K562 (cell line): ENCODE measurements around the gene SVBP. TPM values are rescaled to one million over a fixed set of nuclear protein-coding genes. Genes with fewer than 3 reads are reported as not detected.

ENCODE experiments used
- ARID2 ChIP-seq: fragments of 450-650 bp; IDR thresholded peaks from 2 replicates; pipeline ENCODE4 v1.6.1; 2017; ENCODE audit warnings: antibody characterized with exemption, mild to moderate bottlenecking
- CEBPG ChIP-seq, 3 experiments: fragments of 200-800 bp in 1 of 3; sonication (Bioruptor generic) in 1 of 3; sonication (generic) in 1 of 3; formaldehyde crosslinking in 1 of 3; IDR thresholded peaks in 2 of 3; conservative IDR thresholded peaks in 1 of 3; 2 replicates each; pipeline versions ENCODE4 v1.6.1 to v1.8.0; 2016 to 2022; ENCODE audit warnings: missing compliant biosample characterization in 2 of 3, missing genetic modification characterization in 2 of 3, mild to moderate bottlenecking in 1 of 3, missing genetic modification reagents in 1 of 3
- EP400 ChIP-seq: fragments of 450-650 bp; IDR thresholded peaks from 2 replicates; pipeline ENCODE4 v1.6.1; 2017; ENCODE audit warnings: antibody characterized with exemption, mild to moderate bottlenecking, moderate library complexity
- GATAD2B ChIP-seq: fragments of 450-650 bp; IDR thresholded peaks from 2 replicates; pipeline ENCODE4 v1.6.1; 2017; ENCODE audit warnings: mild to moderate bottlenecking, borderline replicate concordance
- KLF6 ChIP-seq: fragments of 250-450 bp; sonication (Bioruptor Pico); IDR thresholded peaks from 2 replicates; pipeline ENCODE4 v1.4.0; 2020; ENCODE audit warnings: mild to moderate bottlenecking, moderate library complexity, borderline replicate concordance
- MAFK ChIP-seq: IDR thresholded peaks from 2 replicates; pipeline ENCODE4 v1.6.1; 2011; ENCODE audit warnings: low read length, improper control_type of control experiment
- NCOR1 ChIP-seq: fragments of 450-650 bp; IDR thresholded peaks from 2 replicates; pipeline ENCODE4 v1.6.1; 2016; ENCODE audit warnings: mild to moderate bottlenecking, moderate library complexity
- SMARCA4 ChIP-seq: fragments of 450-650 bp; IDR thresholded peaks from 2 replicates; pipeline ENCODE4 v1.6.1; 2016
- ZNF384 ChIP-seq: IDR thresholded peaks from 2 replicates; pipeline ENCODE4 v1.6.1; 2012; ENCODE audit warnings: low read depth, low read length, improper control_type of control experiment
- polyA plus RNA-seq, 8 experiments: library from polyadenylated mRNA; depleted of rRNA in 4 of 8; stranded (reverse) in 5 of 8; unstranded in 3 of 8; fragments of >200 nt; fragmentation: Nextera tagmentation in 2 of 8; fragmentation: Illumina TruSeq in 1 of 8; extraction: Ambion mirVana in 2 of 8; extraction: Trizol in 1 of 8; gene quantifications; 2 replicates each; pipeline versions ENCODE4 v1.2.1 to v1.2.3, GENCODE V29; 2011 to 2014; ENCODE audit warnings: inconsistent platforms in 1 of 8, missing spikeins in 1 of 8
- total RNA-seq, 7 experiments: library from RNA; depleted of rRNA in 6 of 7; stranded (reverse); fragments of >200 nt in 6 of 7; fragmentation: Illumina TruSeq in 2 of 7; extraction: Trizol in 2 of 7; gene quantifications; 2 replicates each; pipeline versions ENCODE4 v1.2.1 to v1.2.3, GENCODE V29; 2011 to 2021; ENCODE audit warnings: low replicate concordance in 1 of 7
- TF ChIP-seq, protein P1 (sequence below): fragments of 450-650 bp; IDR thresholded peaks from 2 replicates; pipeline ENCODE4 v1.6.1; 2016; ENCODE audit warnings: low read depth, mild to moderate bottlenecking, moderate library complexity
- TF ChIP-seq, protein P2 (sequence below): fragments of 250-450 bp; sonication (Bioruptor Pico); IDR thresholded peaks from 2 replicates; pipeline ENCODE4 v1.8.0; 2021; ENCODE audit warnings: borderline replicate concordance, mild to moderate bottlenecking, moderate library complexity; ENCODE audit not compliant: poor library complexity, severe bottlenecking
- TF ChIP-seq, protein P3 (sequence below), 2 experiments: fragments of 450-650 bp in 1 of 2; sonication (generic) in 1 of 2; formaldehyde crosslinking in 1 of 2; IDR thresholded peaks; 2 replicates each; pipeline versions ENCODE4 v1.7.1 to v1.9.0; 2016 to 2022; ENCODE audit warnings: inconsistent platforms in 1 of 2, mild to moderate bottlenecking in 1 of 2, missing genetic modification reagents in 1 of 2
- TF ChIP-seq, protein P4 (sequence below): fragments of 200-400 bp; formaldehyde crosslinking; IDR thresholded peaks from 2 replicates; pipeline ENCODE4 v1.6.1; 2017; ENCODE audit warnings: mild to moderate bottlenecking, low read depth, low read length, moderate library complexity

Gene SVBP
- total and polyA plus RNA-seq, 9 of the 15 experiments (the other 6 are each of a cell fraction or from before 2014, with no cell fraction given) = 31.7 to 49.7 (median 40.0) TPM

- TF ChIP-seq GATAD2B (peak; percentile 10; the same call in 1 of the 2 replicates), NCOR1 (peak; percentile 9; the same call in 1 of the 2 replicates), CEBPG (CRISPR knock-in tag; IDR thresholded peaks at IDR 0.05) (no peak), CEBPG (tag; conservative IDR thresholded peaks at IDR 0.05 in 1 of 2, IDR thresholded peaks at IDR 0.05 in 1 of 2) (peak in 1 of 2 experiments; percentile 46; a peak in 1 of 4 replicates), KLF6 (CRISPR knock-in tag) (no peak), ZNF384 (peak; percentile 21; the same call in 1 of the 2 replicates), SMARCA4 (peak; percentile 78), EP400 (peak; percentile 25; the same call in 1 of the 2 replicates), MAFK (peak; percentile 97), ARID2 (no peak)
- TF ChIP-seq, protein P1, sequence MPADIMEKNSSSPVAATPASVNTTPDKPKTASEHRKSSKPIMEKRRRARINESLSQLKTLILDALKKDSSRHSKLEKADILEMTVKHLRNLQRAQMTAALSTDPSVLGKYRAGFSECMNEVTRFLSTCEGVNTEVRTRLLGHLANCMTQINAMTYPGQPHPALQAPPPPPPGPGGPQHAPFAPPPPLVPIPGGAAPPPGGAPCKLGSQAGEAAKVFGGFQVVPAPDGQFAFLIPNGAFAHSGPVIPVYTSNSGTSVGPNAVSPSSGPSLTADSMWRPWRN = peak; percentile 24; the same call in 1 of the 2 replicates
- TF ChIP-seq, protein P2, sequence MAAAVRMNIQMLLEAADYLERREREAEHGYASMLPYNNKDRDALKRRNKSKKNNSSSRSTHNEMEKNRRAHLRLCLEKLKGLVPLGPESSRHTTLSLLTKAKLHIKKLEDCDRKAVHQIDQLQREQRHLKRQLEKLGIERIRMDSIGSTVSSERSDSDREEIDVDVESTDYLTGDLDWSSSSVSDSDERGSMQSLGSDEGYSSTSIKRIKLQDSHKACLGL = no peak
- TF ChIP-seq, protein P3, sequence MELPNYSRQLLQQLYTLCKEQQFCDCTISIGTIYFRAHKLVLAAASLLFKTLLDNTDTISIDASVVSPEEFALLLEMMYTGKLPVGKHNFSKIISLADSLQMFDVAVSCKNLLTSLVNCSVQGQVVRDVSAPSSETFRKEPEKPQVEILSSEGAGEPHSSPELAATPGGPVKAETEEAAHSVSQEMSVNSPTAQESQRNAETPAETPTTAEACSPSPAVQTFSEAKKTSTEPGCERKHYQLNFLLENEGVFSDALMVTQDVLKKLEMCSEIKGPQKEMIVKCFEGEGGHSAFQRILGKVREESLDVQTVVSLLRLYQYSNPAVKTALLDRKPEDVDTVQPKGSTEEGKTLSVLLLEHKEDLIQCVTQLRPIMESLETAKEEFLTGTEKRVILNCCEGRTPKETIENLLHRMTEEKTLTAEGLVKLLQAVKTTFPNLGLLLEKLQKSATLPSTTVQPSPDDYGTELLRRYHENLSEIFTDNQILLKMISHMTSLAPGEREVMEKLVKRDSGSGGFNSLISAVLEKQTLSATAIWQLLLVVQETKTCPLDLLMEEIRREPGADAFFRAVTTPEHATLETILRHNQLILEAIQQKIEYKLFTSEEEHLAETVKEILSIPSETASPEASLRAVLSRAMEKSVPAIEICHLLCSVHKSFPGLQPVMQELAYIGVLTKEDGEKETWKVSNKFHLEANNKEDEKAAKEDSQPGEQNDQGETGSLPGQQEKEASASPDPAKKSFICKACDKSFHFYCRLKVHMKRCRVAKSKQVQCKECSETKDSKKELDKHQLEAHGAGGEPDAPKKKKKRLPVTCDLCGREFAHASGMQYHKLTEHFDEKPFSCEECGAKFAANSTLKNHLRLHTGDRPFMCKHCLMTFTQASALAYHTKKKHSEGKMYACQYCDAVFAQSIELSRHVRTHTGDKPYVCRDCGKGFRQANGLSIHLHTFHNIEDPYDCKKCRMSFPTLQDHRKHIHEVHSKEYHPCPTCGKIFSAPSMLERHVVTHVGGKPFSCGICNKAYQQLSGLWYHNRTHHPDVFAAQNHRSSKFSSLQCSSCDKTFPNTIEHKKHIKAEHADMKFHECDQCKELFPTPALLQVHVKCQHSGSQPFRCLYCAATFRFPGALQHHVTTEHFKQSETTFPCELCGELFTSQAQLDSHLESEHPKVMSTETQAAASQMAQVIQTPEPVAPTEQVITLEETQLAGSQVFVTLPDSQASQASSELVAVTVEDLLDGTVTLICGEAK (IDR thresholded peaks at IDR 0.05) = 0 out of 2 replicates have a peak, but pooled peaks have one; percentile 21
- TF ChIP-seq, protein P3 (CRISPR knock-in tag; IDR thresholded peaks at IDR 0.05) = no peak
- TF ChIP-seq, protein P4, sequence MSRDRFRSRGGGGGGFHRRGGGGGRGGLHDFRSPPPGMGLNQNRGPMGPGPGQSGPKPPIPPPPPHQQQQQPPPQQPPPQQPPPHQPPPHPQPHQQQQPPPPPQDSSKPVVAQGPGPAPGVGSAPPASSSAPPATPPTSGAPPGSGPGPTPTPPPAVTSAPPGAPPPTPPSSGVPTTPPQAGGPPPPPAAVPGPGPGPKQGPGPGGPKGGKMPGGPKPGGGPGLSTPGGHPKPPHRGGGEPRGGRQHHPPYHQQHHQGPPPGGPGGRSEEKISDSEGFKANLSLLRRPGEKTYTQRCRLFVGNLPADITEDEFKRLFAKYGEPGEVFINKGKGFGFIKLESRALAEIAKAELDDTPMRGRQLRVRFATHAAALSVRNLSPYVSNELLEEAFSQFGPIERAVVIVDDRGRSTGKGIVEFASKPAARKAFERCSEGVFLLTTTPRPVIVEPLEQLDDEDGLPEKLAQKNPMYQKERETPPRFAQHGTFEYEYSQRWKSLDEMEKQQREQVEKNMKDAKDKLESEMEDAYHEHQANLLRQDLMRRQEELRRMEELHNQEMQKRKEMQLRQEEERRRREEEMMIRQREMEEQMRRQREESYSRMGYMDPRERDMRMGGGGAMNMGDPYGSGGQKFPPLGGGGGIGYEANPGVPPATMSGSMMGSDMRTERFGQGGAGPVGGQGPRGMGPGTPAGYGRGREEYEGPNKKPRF = no peak
Measured at GRCh38 chr1:42822800-42823392, 5.7 kb upstream of the SVBP start (continued).
